Keratinocyte (primary cell): ENCODE data around the gene SFMBT2.

ENCODE experiments used
- CTCF ChIP-seq, 3 experiments: IDR thresholded peaks in 1 of 3; conservative IDR thresholded peaks in 1 of 3; optimal IDR thresholded peaks in 1 of 3; 2 replicates in 2 of 3; 3 replicates in 1 of 3; pipeline versions ENCODE3 to v1.5.1; 2011; ENCODE audit warnings: low read length in 3 of 3, mild to moderate bottlenecking in 3 of 3, moderate library complexity in 2 of 3, control low read depth in 1 of 3, inconsistent platforms in 1 of 3; ENCODE audit not compliant: insufficient read depth in 2 of 3; ENCODE audit errors: extremely low read depth in 1 of 3
- EZH2 ChIP-seq: IDR thresholded peaks from one replicate; pipeline ENCODE4 v1.6.1; 2012; ENCODE audit warnings: inconsistent platforms, mild to moderate bottlenecking, low read length, moderate library complexity

- TF ChIP-seq CTCF (optimal IDR thresholded peaks at IDR 0.05 in 1 of 3, IDR thresholded peaks at IDR 0.05 in 1 of 3, conservative IDR thresholded peaks at IDR 0.05 in 1 of 3; ENCODE audit: extremely low read depth in 1 of 3, insufficient read depth in 2 of 3, low read length in 3 of 3), result no peak
- TF ChIP-seq EZH2, result no peak
Observed at GRCh38 chr10:7340179-7340874, 70.5 kb downstream of the SFMBT2 start.
